Measurements from ENCODE around the gene KIF23. TPM values are rescaled to one million over a fixed set of nuclear protein-coding genes. Genes with fewer than 3 reads are reported as not detected.

Gene KIF23
- polyA plus RNA-seq, 3 donors = 1.5 to 8.1 (median 1.8) TPM

- no peaks in the 10 kb centered on the region for H4K20me1 ChIP-seq (ENCODE audit: insufficient read depth, low read length)
- H3K4me1 ChIP-seq (ENCODE audit: control insufficient read depth in 1 of 2, insufficient read depth in 2 of 2, low read length in 2 of 2) = peaks cover 13 to 19% of the 10 kb centered on the region in 2 donors
- H3K4me3 ChIP-seq (replicated peaks in 1 of 3; ENCODE audit: low read depth in 2 of 3, low read length in 3 of 3) = no peak overlapping the region
- no peak overlapping the region for H3K9ac ChIP-seq (ENCODE audit: insufficient read depth, low read length, poor library complexity, severe bottlenecking)
- no peaks in the 10 kb centered on the region for H3K36me3 Mint-ChIP-seq
- no peaks in the 10 kb centered on the region for H3K36me3 ChIP-seq (replicated peaks in 1 of 2; ENCODE audit: control insufficient read depth in 1 of 2, insufficient read depth in 2 of 2, low read length in 2 of 2)
- H3K27me3 Mint-ChIP-seq (ENCODE audit: low read depth in 3 of 3) = peaks cover 0 to 8% (median 2%) of the 10 kb centered on the region in 3 donors
- H3K27ac Mint-ChIP-seq = no peak overlapping the region
- H3K9me3 Mint-ChIP-seq = no peaks in the 10 kb centered on the region
- TF ChIP-seq, protein P1, sequence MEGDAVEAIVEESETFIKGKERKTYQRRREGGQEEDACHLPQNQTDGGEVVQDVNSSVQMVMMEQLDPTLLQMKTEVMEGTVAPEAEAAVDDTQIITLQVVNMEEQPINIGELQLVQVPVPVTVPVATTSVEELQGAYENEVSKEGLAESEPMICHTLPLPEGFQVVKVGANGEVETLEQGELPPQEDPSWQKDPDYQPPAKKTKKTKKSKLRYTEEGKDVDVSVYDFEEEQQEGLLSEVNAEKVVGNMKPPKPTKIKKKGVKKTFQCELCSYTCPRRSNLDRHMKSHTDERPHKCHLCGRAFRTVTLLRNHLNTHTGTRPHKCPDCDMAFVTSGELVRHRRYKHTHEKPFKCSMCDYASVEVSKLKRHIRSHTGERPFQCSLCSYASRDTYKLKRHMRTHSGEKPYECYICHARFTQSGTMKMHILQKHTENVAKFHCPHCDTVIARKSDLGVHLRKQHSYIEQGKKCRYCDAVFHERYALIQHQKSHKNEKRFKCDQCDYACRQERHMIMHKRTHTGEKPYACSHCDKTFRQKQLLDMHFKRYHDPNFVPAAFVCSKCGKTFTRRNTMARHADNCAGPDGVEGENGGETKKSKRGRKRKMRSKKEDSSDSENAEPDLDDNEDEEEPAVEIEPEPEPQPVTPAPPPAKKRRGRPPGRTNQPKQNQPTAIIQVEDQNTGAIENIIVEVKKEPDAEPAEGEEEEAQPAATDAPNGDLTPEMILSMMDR (IDR thresholded peaks at IDR 0.05) = no peak
- DNase-seq = no peak
- no peak overlapping the region for H3K27ac ChIP-seq (ENCODE audit: low read depth in 1 of 2, low read length in 2 of 2)
- intact Hi-C loops (cut with micrococcal nuclease) = loop anchor here in 1 of 2 donors (10.0 kb wide), 1 partner anchor 410 kb away; no protein-coding TSS in a partner anchor
- H3K9me3 ChIP-seq (replicated peaks in 1 of 2; ENCODE audit: control insufficient read depth in 1 of 2, insufficient read depth in 1 of 2, low read length in 2 of 2) = no peaks in the 10 kb centered on the region
- H3K79me2 ChIP-seq (ENCODE audit: insufficient read depth, low read length) = no peaks in the 10 kb centered on the region
- H2AFZ ChIP-seq (ENCODE audit: insufficient read depth, low read depth, low read length, poor library complexity, severe bottlenecking) = no peak overlapping the region
- no CpG with 5 or more reads among the region's 1 CpG for WGBS (ENCODE audit: insufficient coverage)
- no peak overlapping the region for H3K4me2 ChIP-seq (replicated peaks; ENCODE audit: extremely low read depth, low read length, poor library complexity, severe bottlenecking)
- no peaks in the 10 kb centered on the region for H3K27me3 ChIP-seq (ENCODE audit: control insufficient read depth in 2 of 2, insufficient read depth in 2 of 2, low read length in 2 of 2)
- H3K4me3 Mint-ChIP-seq = no peak overlapping the region
- peaks cover 21% of the 10 kb centered on the region for H3K4me1 Mint-ChIP-seq
Observed at GRCh38 chr15:69465253-69465652, 51.1 kb downstream of the KIF23 start.

- Mint-ChIP-seq H3K27me3 (ENCODE audit: low read depth in 3 of 3) (peaks cover 0 to 8% (median 2%) of the 10 kb centered on the region in 3 donors), H3K4me1 (peaks cover 16% of the 10 kb centered on the region), H3K9me3 (no peaks in the 10 kb centered on the region)
Observed at GRCh38 chr15:69466733-69467132, 52.6 kb downstream of the KIF23 start.

More at GRCh38 chr15:69466733-69467132, 52.6 kb downstream of the KIF23 start:
- Histone ChIP-seq H3K79me2 (ENCODE audit: insufficient read depth, low read length) (no peaks in the 10 kb centered on the region), H3K4me2 (replicated peaks; ENCODE audit: extremely low read depth, low read length, poor library complexity, severe bottlenecking) (no peak overlapping the region), H3K4me1 (ENCODE audit: control insufficient read depth in 1 of 2, insufficient read depth in 2 of 2, low read length in 2 of 2) (peaks cover 11 to 16% of the 10 kb centered on the region in 2 donors), H3K9me3 (replicated peaks in 1 of 2; ENCODE audit: control insufficient read depth in 1 of 2, insufficient read depth in 1 of 2, low read length in 2 of 2) (no peaks in the 10 kb centered on the region), H3K27me3 (ENCODE audit: control insufficient read depth in 2 of 2, insufficient read depth in 2 of 2, low read length in 2 of 2) (no peaks in the 10 kb centered on the region), H3K36me3 (replicated peaks in 1 of 2; ENCODE audit: control insufficient read depth in 1 of 2, insufficient read depth in 2 of 2, low read length in 2 of 2) (no peaks in the 10 kb centered on the region), H3K4me3 (replicated peaks in 1 of 3; ENCODE audit: low read depth in 2 of 3, low read length in 3 of 3) (no peak overlapping the region), H2AFZ (ENCODE audit: insufficient read depth, low read depth, low read length, poor library complexity, severe bottlenecking) (no peak overlapping the region), H4K20me1 (ENCODE audit: insufficient read depth, low read length) (no peaks in the 10 kb centered on the region), H3K27ac (ENCODE audit: low read depth in 1 of 2, low read length in 2 of 2) (no peak overlapping the region), H3K9ac (ENCODE audit: insufficient read depth, low read length, poor library complexity, severe bottlenecking) (no peak overlapping the region)
- DNase-seq = no peak
- TF ChIP-seq, protein P1 (IDR thresholded peaks at IDR 0.05) = no peak
- intact Hi-C loops (cut with micrococcal nuclease) = loop anchor here in 1 of 2 donors (10.0 kb wide), 1 partner anchor 412 kb away; no protein-coding TSS in a partner anchor
- no peak overlapping the region for H3K4me3 Mint-ChIP-seq
- no CpG with 5 or more reads among the region's 2 CpGs for WGBS (ENCODE audit: insufficient coverage)
- no peaks in the 10 kb centered on the region for H3K36me3 Mint-ChIP-seq
- no peak overlapping the region for H3K27ac Mint-ChIP-seq
